GM10847 (cell line): ENCODE data around the gene FBXO2.

Experiments used
- POLR2A ChIP-seq: IDR thresholded peaks from 2 replicates; pipeline ENCODE4 v1.6.1; 2011; ENCODE audit not compliant: insufficient read length; ENCODE audit errors: extremely low read depth

The FBXO2 gene

GRCh38 chr1:11671544-11672286, 17.5 kb upstream of the FBXO2 start:
- TF ChIP-seq POLR2A, result no peak

GRCh38 chr1:11671205-11671543, 16.9 kb upstream of the FBXO2 start:
- TF ChIP-seq POLR2A, result no peak

DNA sequence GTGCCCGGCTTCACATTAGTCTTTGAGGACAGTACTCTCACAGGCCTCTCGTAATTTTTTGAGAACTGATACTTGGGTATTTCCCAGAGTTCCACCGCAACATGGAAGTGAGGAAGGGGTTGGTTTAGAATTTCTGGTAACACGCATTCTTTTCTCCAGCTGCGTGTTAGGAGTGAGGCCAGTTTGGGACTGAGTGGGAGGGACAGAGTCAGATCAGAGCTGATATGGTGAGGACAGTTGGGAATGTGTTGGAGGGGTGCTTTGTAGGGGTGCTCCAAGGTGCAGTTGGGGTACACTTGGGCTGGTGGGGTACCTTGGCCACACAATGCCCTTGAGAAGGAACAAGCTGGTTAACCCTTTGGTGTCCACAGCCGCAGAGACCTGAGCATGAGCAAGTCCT, 16.5 kb upstream of the FBXO2 start:
- no peak for TF ChIP-seq POLR2A

- no peak for TF ChIP-seq POLR2A
Observed at GRCh38 chr1:11668516-11668915, 14.3 kb upstream of the FBXO2 start.

DNA sequence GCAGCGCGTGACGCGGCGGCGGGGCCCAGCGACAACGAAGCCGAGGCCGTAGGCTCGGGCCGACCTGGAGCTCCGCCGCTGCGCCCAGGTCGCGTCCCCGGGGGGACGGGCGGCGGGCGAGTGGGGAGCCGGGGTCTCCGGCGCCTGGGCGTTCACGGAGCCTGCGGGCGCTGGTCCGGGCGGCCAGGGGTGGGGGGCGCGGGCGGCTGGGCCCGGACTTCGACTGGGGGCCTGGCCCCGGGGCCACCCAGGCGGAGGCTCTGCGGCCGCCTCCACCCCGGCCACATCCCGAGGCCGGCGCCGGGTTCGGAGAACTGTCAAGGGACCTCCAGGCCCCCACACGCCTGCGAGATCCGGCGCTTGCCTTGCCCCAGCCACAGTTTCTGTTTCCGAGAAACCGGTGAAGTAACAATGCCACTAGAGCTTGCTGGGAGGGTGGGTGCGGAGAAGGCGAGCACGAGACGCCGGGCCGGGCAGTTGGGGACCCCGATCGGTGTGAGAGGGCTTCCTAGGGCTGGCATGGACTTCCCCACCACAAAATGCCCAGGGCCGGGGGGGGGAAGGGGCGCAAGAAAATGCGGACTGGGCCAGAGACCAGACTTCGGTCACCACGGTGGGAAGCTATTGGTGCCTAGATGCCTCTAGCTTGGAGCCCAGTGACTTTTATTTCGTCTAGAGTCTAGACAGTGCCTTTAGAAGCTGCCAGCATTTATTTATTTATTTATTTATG, 10.3 kb upstream of the FBXO2 start:
- TF ChIP-seq POLR2A, result no peak

DNA sequence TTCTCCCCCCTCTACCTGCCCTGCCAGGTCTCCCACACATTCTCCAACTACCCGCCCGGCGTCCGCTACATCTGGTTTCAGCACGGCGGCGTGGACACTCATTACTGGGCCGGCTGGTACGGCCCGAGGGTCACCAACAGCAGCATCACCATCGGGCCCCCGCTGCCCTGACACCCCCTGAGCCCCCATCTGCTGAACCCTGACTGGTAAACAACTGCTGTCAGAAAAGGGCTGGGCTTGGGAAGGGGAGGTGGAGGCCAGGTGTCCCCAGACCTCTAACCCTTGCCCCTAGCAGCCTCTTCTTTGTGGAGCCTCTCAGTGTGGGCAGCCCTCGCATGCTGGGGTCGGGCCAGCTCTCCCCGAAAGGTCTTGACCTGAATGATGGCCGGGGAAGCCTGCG, 6.9 kb upstream of the FBXO2 start:
- TF ChIP-seq POLR2A, result no peak

DNA sequence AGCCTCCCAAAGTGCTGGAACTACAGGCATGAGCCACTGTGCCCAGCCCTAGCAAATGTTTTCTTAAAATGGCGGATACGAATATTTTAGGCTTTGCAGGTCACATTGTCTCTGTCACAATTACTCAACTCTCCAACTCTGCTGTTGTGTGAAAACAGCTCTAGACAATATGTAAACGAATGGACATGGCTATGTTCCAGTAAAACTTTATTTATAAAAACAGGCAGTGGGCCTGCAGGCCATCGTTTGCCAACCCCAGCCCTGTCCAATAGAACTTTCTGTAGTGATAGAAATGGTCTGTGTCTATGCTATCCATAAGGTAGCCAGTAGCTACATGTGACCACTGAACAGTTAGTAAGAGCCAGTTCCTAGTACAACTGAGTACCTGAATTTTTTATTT, 5.5 kb upstream of the FBXO2 start:
- no peak for TF ChIP-seq POLR2A

GRCh38 chr1:11658542-11658941, 4.3 kb upstream of the FBXO2 start:
- no peak for TF ChIP-seq POLR2A

GRCh38 chr1:11657654-11658053, 3.4 kb upstream of the FBXO2 start:
- no peak for TF ChIP-seq POLR2A

DNA sequence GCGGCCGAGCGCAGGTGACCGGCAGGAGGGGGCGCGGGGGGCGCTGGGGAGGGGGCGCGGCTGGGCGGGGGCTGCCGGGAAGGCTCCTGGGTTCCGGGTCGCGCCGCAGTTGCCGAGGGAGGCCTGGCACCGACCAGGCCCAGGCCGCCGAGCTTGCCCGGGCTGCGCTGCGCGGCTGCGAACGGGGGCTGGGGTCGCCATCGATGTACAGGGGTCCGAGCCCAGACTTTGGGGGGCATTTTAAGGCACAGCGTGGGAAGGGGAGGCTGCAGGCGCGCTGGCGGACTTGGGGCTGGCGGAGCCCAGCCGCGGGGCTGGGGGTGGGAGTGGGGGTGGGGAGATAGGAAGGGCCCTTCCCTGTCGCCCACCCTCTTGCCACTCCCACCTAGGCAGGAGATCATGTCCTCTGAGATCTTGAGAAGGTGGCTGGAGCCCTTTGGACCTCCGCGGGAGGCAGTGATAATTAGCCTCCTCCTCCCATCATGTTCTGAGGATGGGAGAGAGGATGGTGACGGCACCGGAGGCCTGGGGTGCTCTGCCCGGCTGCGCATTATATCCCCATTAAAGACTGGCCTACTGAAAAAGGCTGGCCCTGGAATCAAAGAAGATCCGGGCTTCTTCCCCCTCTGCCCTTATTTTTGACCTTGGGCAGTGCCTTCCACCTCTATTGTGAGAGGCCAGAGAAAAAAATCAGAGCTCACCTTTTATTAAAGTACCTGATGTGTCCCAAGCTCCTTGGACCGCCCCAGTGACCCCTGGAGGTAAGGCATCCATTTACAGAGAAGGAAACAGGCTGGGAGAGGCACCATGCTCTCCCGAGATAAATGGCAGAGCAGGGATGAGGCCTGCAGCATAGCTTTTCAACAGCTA, 945 bp upstream of the FBXO2 start:
- TF ChIP-seq POLR2A, result no peak

DNA sequence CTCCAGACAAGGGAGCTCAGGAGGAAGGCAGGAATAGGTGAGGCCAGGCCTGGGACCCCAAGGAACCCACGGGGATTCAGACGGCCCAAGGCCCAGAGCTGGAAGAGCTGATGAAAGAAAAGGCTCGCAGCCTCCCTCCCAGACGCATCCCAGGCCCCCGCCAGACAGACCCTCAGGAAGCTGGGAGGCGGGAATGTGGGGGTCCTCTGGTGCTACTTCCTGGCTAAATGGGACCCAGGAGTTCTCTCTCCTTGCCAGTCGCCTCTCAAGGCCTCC, 430 bp downstream of the FBXO2 start:
- TF ChIP-seq POLR2A, result no peak

GRCh38 chr1:11653101-11653860, 948 bp downstream of the FBXO2 start:
- no peak for TF ChIP-seq POLR2A

DNA sequence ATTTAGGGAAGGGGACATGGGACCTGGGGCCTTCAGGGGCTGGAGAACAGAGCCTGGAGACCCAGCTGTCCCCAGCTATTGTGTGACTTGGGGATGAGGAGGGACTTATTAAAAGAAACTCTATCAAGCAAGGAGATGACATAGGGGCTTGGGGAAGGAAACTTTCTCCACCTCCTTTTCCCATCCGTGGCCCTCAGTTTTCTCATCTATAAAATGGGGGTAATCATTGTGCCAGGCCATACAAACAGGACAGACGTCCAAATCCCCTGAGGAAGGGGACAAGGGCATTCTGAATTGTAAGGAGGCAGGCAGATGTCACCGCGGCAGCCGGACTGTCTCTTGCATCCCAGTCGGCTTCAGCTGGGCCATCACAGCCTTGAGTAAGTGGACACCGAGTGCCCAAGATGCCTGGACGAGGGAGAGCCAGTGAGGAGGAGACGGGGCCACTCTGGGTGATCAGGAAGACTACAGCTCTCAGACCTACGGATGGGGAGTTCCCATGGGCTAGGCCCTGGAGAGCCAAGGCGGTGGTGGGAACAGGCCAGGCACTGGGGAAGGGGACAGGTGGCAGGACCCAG, 1.9 kb downstream of the FBXO2 start:
- TF ChIP-seq POLR2A, result no peak

GRCh38 chr1:11651017-11651416, 3.2 kb downstream of the FBXO2 start:
- TF ChIP-seq POLR2A, result no peak
